Glutamatergic neuron (in vitro differentiated cells): Measurements from ENCODE around the gene C19orf85. TPM values are rescaled to one million over a fixed set of nuclear protein-coding genes. Genes with fewer than 3 reads are reported as not detected.

Experiments
- DNase-seq: peaks from one replicate; pipeline ENCODE4 v3.0.0; 2022
- H3K27ac Mint-ChIP-seq: one replicate; pipeline ENCODE4 v1.8.0; 2020; ENCODE audit warnings: mild to moderate bottlenecking, mixed read lengths, inconsistent platforms; ENCODE audit not compliant: unreplicated experiment
- H3K27me3 Mint-ChIP-seq: one replicate; pipeline ENCODE4 v1.8.0; 2020; ENCODE audit warnings: mild to moderate bottlenecking, moderate library complexity, mixed read lengths, inconsistent platforms; ENCODE audit not compliant: unreplicated experiment
- H3K36me3 Mint-ChIP-seq: one replicate; pipeline ENCODE4 v1.8.0; 2020; ENCODE audit warnings: mild to moderate bottlenecking, mixed read lengths, inconsistent platforms; ENCODE audit not compliant: unreplicated experiment
- H3K4me1 Mint-ChIP-seq: one replicate; pipeline ENCODE4 v1.8.0; 2020; ENCODE audit warnings: mild to moderate bottlenecking, low read depth, mixed read lengths, inconsistent platforms; ENCODE audit not compliant: unreplicated experiment
- H3K4me3 Mint-ChIP-seq: one replicate; pipeline ENCODE4 v1.8.0; 2020; ENCODE audit warnings: mild to moderate bottlenecking, mixed read lengths, inconsistent platforms; ENCODE audit not compliant: unreplicated experiment
- H3K9me3 Mint-ChIP-seq: one replicate; pipeline ENCODE4 v1.8.0; 2020; ENCODE audit warnings: mild to moderate bottlenecking, moderate library complexity, mixed read lengths, inconsistent platforms; ENCODE audit not compliant: unreplicated experiment
- CTCF ChIP-seq: fragments of 200-600 bp; sonication (generic); IDR thresholded peaks from one replicate; pipeline ENCODE4 v1.5.0; 2021; ENCODE audit not compliant: partially characterized antibody, unreplicated experiment
- total RNA-seq: library from RNA; stranded (reverse); fragmentation: NEBNext Ultra II Directional; extraction: Animal tissue kit (Norgen Biotek cat#: 25700); gene quantifications from one replicate; pipeline ENCODE4 v1.2.1, GENCODE V29; 2021; ENCODE audit not compliant: unreplicated experiment

Gene C19orf85
- total RNA-seq, 1 donor from 2014 or later: not detected

- peaks cover 11% of the 10 kb centered on the region for H3K9me3 Mint-ChIP-seq
- H3K27me3 Mint-ChIP-seq: peaks cover 9% of the 10 kb centered on the region
- no peak for DNase-seq
- no peak overlapping the region for H3K27ac Mint-ChIP-seq
- TF ChIP-seq CTCF: no peak
- no peak overlapping the region for H3K4me3 Mint-ChIP-seq
- peaks cover 14% of the 10 kb centered on the region for H3K4me1 Mint-ChIP-seq
- no peaks in the 10 kb centered on the region for H3K36me3 Mint-ChIP-seq
Observed at GRCh38 chr19:55474269-55475265, 10.0 kb upstream of the C19orf85 start.

GRCh38 chr19:55473225-55474012 is 8.9 kb upstream of the C19orf85 start:
- no peak overlapping the region for H3K27ac Mint-ChIP-seq

GRCh38 chr19:55472463-55472862 is 7.9 kb upstream of the C19orf85 start:
- no peak for TF ChIP-seq CTCF
- Mint-ChIP-seq H3K27ac (no peak overlapping the region), H3K4me3 (no peak overlapping the region), H3K27me3 (peaks cover 12% of the 10 kb centered on the region), H3K9me3 (peaks cover 6% of the 10 kb centered on the region), H3K36me3 (no peaks in the 10 kb centered on the region), H3K4me1 (no peaks in the 10 kb centered on the region)
- DNase-seq: no peak

More at GRCh38 chr19:55473225-55474012, 8.9 kb upstream of the C19orf85 start:
- peaks cover 8% of the 10 kb centered on the region for H3K4me1 Mint-ChIP-seq
- TF ChIP-seq CTCF: no peak
- no peaks in the 10 kb centered on the region for H3K36me3 Mint-ChIP-seq
- H3K4me3 Mint-ChIP-seq: no peak overlapping the region
- H3K9me3 Mint-ChIP-seq: peaks cover 11% of the 10 kb centered on the region
- no peak for DNase-seq
- peaks cover 9% of the 10 kb centered on the region for H3K27me3 Mint-ChIP-seq

GRCh38 chr19:55471266-55471665 is 6.7 kb upstream of the C19orf85 start:
- Mint-ChIP-seq H3K27ac (no peak overlapping the region), H3K9me3 (no peaks in the 10 kb centered on the region), H3K4me3 (no peak overlapping the region), H3K36me3 (no peaks in the 10 kb centered on the region), H3K4me1 (no peaks in the 10 kb centered on the region), H3K27me3 (peaks cover 12% of the 10 kb centered on the region)
- TF ChIP-seq CTCF: no peak
- DNase-seq: no peak
